ENCODE data around the gene DOCK8.
"Not testable (repeated sequence)": the region's sequence is repeated elsewhere in the genome, so short reads cannot be mapped to it uniquely, and the experiment has no call there.

Gene DOCK8

GRCh38 chr9:224582-225520 lies 10.2 kb downstream of the DOCK8 start:
- DNase-seq (ENCODE audit: low spot score), result peak; percentile 87

GRCh38 chr9:227860-228259 lies 13.2 kb downstream of the DOCK8 start:
- DNase-seq (ENCODE audit: low spot score), result no peak

GRCh38 chr9:228929-229695 lies 14.4 kb downstream of the DOCK8 start:
- no peak for DNase-seq (ENCODE audit: low spot score)

GRCh38 chr9:231625-232024 lies 17.0 kb downstream of the DOCK8 start:
- DNase-seq (ENCODE audit: low spot score), result not testable (repeated sequence)

- DNase-seq (ENCODE audit: low spot score), result not testable (repeated sequence)
Measured at GRCh38 chr9:233708-234107, 19.0 kb downstream of the DOCK8 start.

- DNase-seq (ENCODE audit: low spot score), result no peak
Measured at GRCh38 chr9:237141-237857, 22.6 kb downstream of the DOCK8 start.

GRCh38 chr9:237858-238345 lies 23.2 kb downstream of the DOCK8 start:
- DNase-seq (ENCODE audit: low spot score), result no peak

- DNase-seq (ENCODE audit: low spot score), result no peak
Measured at GRCh38 chr9:242461-243080, 27.9 kb downstream of the DOCK8 start.

GRCh38 chr9:248278-248961 lies 33.8 kb downstream of the DOCK8 start:
- DNase-seq (ENCODE audit: low spot score), result no peak

- DNase-seq (ENCODE audit: low spot score), result peak; percentile 60
Measured at GRCh38 chr9:249025-249424, 34.4 kb downstream of the DOCK8 start.

- peak; percentile 48 for DNase-seq (ENCODE audit: low spot score)
Measured at GRCh38 chr9:250039-250438, 35.4 kb downstream of the DOCK8 start.

GRCh38 chr9:250625-251024 lies 36.0 kb downstream of the DOCK8 start:
- no peak for DNase-seq (ENCODE audit: low spot score)

GRCh38 chr9:251398-251797 lies 36.7 kb downstream of the DOCK8 start:
- no peak for DNase-seq (ENCODE audit: low spot score)

GRCh38 chr9:253539-253938 lies 38.9 kb downstream of the DOCK8 start:
- no peak for DNase-seq (ENCODE audit: low spot score)

- DNase-seq (ENCODE audit: low spot score), result peak; percentile 84
Measured at GRCh38 chr9:254516-254915, 39.9 kb downstream of the DOCK8 start.

GRCh38 chr9:257957-258356 lies 43.3 kb downstream of the DOCK8 start:
- DNase-seq (ENCODE audit: low spot score), result no peak

- DNase-seq (ENCODE audit: low spot score), result no peak
Measured at GRCh38 chr9:259405-260404, 45.0 kb downstream of the DOCK8 start.

GRCh38 chr9:264231-264630 lies 49.6 kb downstream of the DOCK8 start:
- DNase-seq (ENCODE audit: low spot score), result no peak

- DNase-seq (ENCODE audit: low spot score), result no peak
Measured at GRCh38 chr9:265209-265870, 50.7 kb downstream of the DOCK8 start.
